GM23338 (cell line): ENCODE measurements around the gene YIPF3. TPM values are rescaled to one million over a fixed set of nuclear protein-coding genes. Genes with fewer than 3 reads are reported as not detected.

Source experiments
- ATAC-seq: fragments of 200-7000 bp; cut with Tn5 transposase; 3 replicates; pipeline ENCODE4 v1.9.1; 2020
- DNase-seq: peaks from one replicate; pipeline ENCODE4 v3.0.0-alpha.2; 2015; ENCODE audit warnings: low spot score
- H2AFZ ChIP-seq: fragments of 200-600 bp; sonication (generic); 2 replicates; pipeline ENCODE4 v1.8.0; 2016; ENCODE audit warnings: antibody characterized with exemption, mild to moderate bottlenecking, moderate library complexity
- H3F3A ChIP-seq: fragments of 200-600 bp; sonication (generic); replicated peaks from 2 replicates; pipeline ENCODE4 v1.8.0; 2017; ENCODE audit warnings: antibody characterized with exemption, mixed run types, low read depth
- H3K27ac ChIP-seq: fragments of 200-600 bp; sonication (generic); 2 replicates; pipeline ENCODE4 v1.6.1; 2016; ENCODE audit warnings: low read depth
- H3K27me3 ChIP-seq: fragments of 200-600 bp; sonication (generic); 2 replicates; pipeline ENCODE4 v1.8.0; 2016; ENCODE audit warnings: mild to moderate bottlenecking, mixed run types, moderate library complexity; ENCODE audit not compliant: insufficient read depth
- H3K36me3 ChIP-seq: fragments of 200-600 bp; sonication (generic); 2 replicates; pipeline ENCODE4 v1.8.0; 2016; ENCODE audit warnings: mild to moderate bottlenecking; ENCODE audit not compliant: insufficient read depth
- H3K4me1 ChIP-seq: fragments of 200-600 bp; sonication (generic); 2 replicates; pipeline ENCODE4 v1.8.0; 2016; ENCODE audit warnings: mild to moderate bottlenecking, moderate library complexity; ENCODE audit not compliant: insufficient read depth
- H3K4me2 ChIP-seq: fragments of 200-600 bp; sonication (generic); 2 replicates; pipeline ENCODE4 v1.7.1; 2017; ENCODE audit warnings: mixed run types
- H3K4me3 ChIP-seq: fragments of 200-600 bp; sonication (generic); 2 replicates; pipeline ENCODE4 v1.6.1; 2016; ENCODE audit warnings: mixed run types
- H3K79me2 ChIP-seq: fragments of 200-600 bp; sonication (generic); replicated peaks from 2 replicates; pipeline ENCODE4 v1.8.0; 2017; ENCODE audit warnings: mild to moderate bottlenecking; ENCODE audit not compliant: insufficient read depth
- H3K9me2 ChIP-seq: fragments of 200-600 bp; sonication (generic); 2 replicates; pipeline ENCODE4 v1.8.0; 2017; ENCODE audit not compliant: insufficient read depth
- H4K20me1 ChIP-seq: fragments of 200-600 bp; sonication (generic); replicated peaks from 2 replicates; pipeline ENCODE4 v1.8.0; 2017; ENCODE audit warnings: mild to moderate bottlenecking; ENCODE audit not compliant: insufficient read depth
- H3K27ac Mint-ChIP-seq: 2 replicates; pipeline ENCODE4 v1.8.0; 2020; ENCODE audit warnings: inconsistent platforms, mild to moderate bottlenecking, moderate library complexity, mixed read lengths
- H3K27me3 Mint-ChIP-seq: 3 replicates; pipeline ENCODE4 v1.8.0; 2022; ENCODE audit warnings: low read depth, mild to moderate bottlenecking, moderate library complexity, mixed read lengths, inconsistent platforms; ENCODE audit not compliant: insufficient read depth, poor library complexity
- H3K36me3 Mint-ChIP-seq: 3 replicates; pipeline ENCODE4 v1.8.0; 2021; ENCODE audit warnings: low read depth, mild to moderate bottlenecking, inconsistent platforms, moderate library complexity, mixed read lengths
- H3K4me1 Mint-ChIP-seq: 3 replicates; pipeline ENCODE4 v1.8.0; 2020; ENCODE audit warnings: mild to moderate bottlenecking, inconsistent platforms, mixed read lengths
- H3K4me3 Mint-ChIP-seq: 3 replicates; pipeline ENCODE4 v1.8.0; 2021; ENCODE audit warnings: moderate library complexity, mild to moderate bottlenecking, inconsistent platforms, mixed read lengths
- H3K9me3 Mint-ChIP-seq: 3 replicates; pipeline ENCODE4 v1.8.0; 2020; ENCODE audit warnings: moderate library complexity, mild to moderate bottlenecking, inconsistent platforms, mixed read lengths
- CREB1 ChIP-seq: fragments of 250-450 bp; sonication (Bioruptor Pico); IDR thresholded peaks from 2 replicates; pipeline ENCODE4 v1.5.0; 2020; ENCODE audit warnings: low read depth, mild to moderate bottlenecking, moderate library complexity
- CTCF ChIP-seq, 2 experiments: fragments of 200-600 bp in 1 of 2; sonication (generic) in 1 of 2; conservative IDR thresholded peaks; 2 replicates each; pipeline versions ENCODE4 v1.5.1 to v1.6.1; 2016 to 2017; ENCODE audit warnings: antibody characterized with exemption in 2 of 2, low read depth in 2 of 2, mild to moderate bottlenecking in 2 of 2, moderate library complexity in 1 of 2
- ETS1 ChIP-seq: IDR thresholded peaks from 2 replicates; pipeline ENCODE4 v1.6.1; 2016; ENCODE audit warnings: antibody characterized with exemption
- EZH2 ChIP-seq: fragments of 200-600 bp; sonication (generic); IDR thresholded peaks from one replicate; pipeline ENCODE4 v1.8.0; 2017; ENCODE audit warnings: antibody characterized with exemption, mild to moderate bottlenecking, low read depth; ENCODE audit not compliant: unreplicated experiment
- NANOG ChIP-seq: IDR thresholded peaks from 2 replicates; pipeline ENCODE4 v1.6.1; 2016; ENCODE audit warnings: antibody characterized with exemption, borderline replicate concordance
- REST ChIP-seq: IDR thresholded peaks from one replicate; pipeline ENCODE4 v1.6.1; 2018; ENCODE audit warnings: antibody characterized with exemption; ENCODE audit not compliant: unreplicated experiment
- ZNF114 ChIP-seq: fragments of 250-450 bp; sonication (Bioruptor Pico); IDR thresholded peaks from 2 replicates; pipeline ENCODE4 v1.5.0; 2020; ENCODE audit warnings: mild to moderate bottlenecking, moderate library complexity
- ZNF331 ChIP-seq: fragments of 250-450 bp; sonication (Bioruptor Pico); IDR thresholded peaks from 2 replicates; pipeline ENCODE4 v1.5.0; 2020; ENCODE audit warnings: low read depth, mild to moderate bottlenecking, moderate library complexity
- polyA plus RNA-seq: library from polyadenylated mRNA; unstranded; fragments of >200 nt; fragmentation: Nextera tagmentation; extraction: Ambion mirVana; gene quantifications from 2 replicates; pipeline ENCODE4 v1.2.1, GENCODE V29; 2016
- total RNA-seq: library from RNA; depleted of rRNA; stranded (reverse); fragments of >200 nt; shearing (Covaris generic); gene quantifications from 2 replicates; pipeline ENCODE4 v1.2.3, GENCODE V29; 2014

YIPF3 gene
- total and polyA plus RNA-seq, 2 experiments from 2014 or later: 64.4 to 94.3 TPM

GRCh38 chr6:43524483-43524961 lies 7.8 kb upstream of the YIPF3 start:
- Histone ChIP-seq H3K4me1 (no peaks in the 10 kb centered on the region), H3K36me3 (peaks cover 64% of the 10 kb centered on the region)
- ATAC-seq: no peak

GRCh38 chr6:43523284-43523683 lies 6.6 kb upstream of the YIPF3 start:
- peaks cover 6% of the 10 kb centered on the region for H3K27me3 Mint-ChIP-seq
- H3K4me3 ChIP-seq: no peak overlapping the region
- H2AFZ ChIP-seq: no peak overlapping the region
- H4K20me1 ChIP-seq: peaks cover 23% of the 10 kb centered on the region
- H3K27me3 ChIP-seq: no peaks in the 10 kb centered on the region
- peaks cover under 1% of the 10 kb centered on the region; the same call in 1 of the 2 replicates for H3K4me1 ChIP-seq
- H3K27ac Mint-ChIP-seq: no peak overlapping the region
- no peak for ATAC-seq
- DNase-seq: no peak
- H3K36me3 ChIP-seq: peaks cover 60% of the 10 kb centered on the region
- H3K36me3 Mint-ChIP-seq: peaks cover 67% of the 10 kb centered on the region; the same call in 2 of the 3 replicates
- no peak for TF ChIP-seq ZNF114 (CRISPR knock-in tag)
- no peaks in the 10 kb centered on the region; the same call in 2 of the 3 replicates for H3K9me3 Mint-ChIP-seq
- H3K4me2 ChIP-seq: no peak overlapping the region
- H3K4me1 Mint-ChIP-seq: no peaks in the 10 kb centered on the region
- no peaks in the 10 kb centered on the region for H3K9me2 ChIP-seq
- H3K27ac ChIP-seq: no peak overlapping the region
- H3K79me2 ChIP-seq: peaks cover 8% of the 10 kb centered on the region
- H3F3A ChIP-seq: peaks cover 41% of the 10 kb centered on the region
- H3K4me3 Mint-ChIP-seq: no peak overlapping the region

More at GRCh38 chr6:43524483-43524961, 7.8 kb upstream of the YIPF3 start:
- peaks cover 79% of the 10 kb centered on the region; the same call in 2 of the 3 replicates for H3K36me3 Mint-ChIP-seq
- H3K27me3 ChIP-seq: no peaks in the 10 kb centered on the region
- no peak for DNase-seq
- H3K4me3 Mint-ChIP-seq: no peak overlapping the region
- 0 out of 2 replicates have a peak overlapping the region, but pooled peaks have one; percentile 45 for H3K27ac ChIP-seq
- no peaks in the 10 kb centered on the region for H3K4me1 Mint-ChIP-seq
- peaks cover 8% of the 10 kb centered on the region for H3K27me3 Mint-ChIP-seq
- H3K79me2 ChIP-seq: no peaks in the 10 kb centered on the region
- no peak overlapping the region for H3K4me3 ChIP-seq
- no peak for TF ChIP-seq ZNF331 (CRISPR knock-in tag)
- no peak for TF ChIP-seq NANOG
- TF ChIP-seq EZH2: no peak
- TF ChIP-seq CTCF (conservative IDR thresholded peaks at IDR 0.05; ENCODE audit: low read depth in 2 of 2): no peak
- no peak for TF ChIP-seq CREB1 (CRISPR knock-in tag)
- H3K9me3 Mint-ChIP-seq: no peaks in the 10 kb centered on the region; the same call in 2 of the 3 replicates
- peaks cover 38% of the 10 kb centered on the region for H3F3A ChIP-seq
- no peaks in the 10 kb centered on the region for H3K9me2 ChIP-seq
- peaks cover 23% of the 10 kb centered on the region for H4K20me1 ChIP-seq
- no peak overlapping the region for H2AFZ ChIP-seq
- no peak overlapping the region for H3K4me2 ChIP-seq
- no peak overlapping the region for H3K27ac Mint-ChIP-seq

- Histone ChIP-seq H3F3A (peaks cover 41% of the 10 kb centered on the region), H3K4me3 (no peak overlapping the region), H3K9me2 (no peaks in the 10 kb centered on the region), H3K4me1 (peaks cover 7% of the 10 kb centered on the region), H3K36me3 (peaks cover 54% of the 10 kb centered on the region), H3K4me2 (no peak overlapping the region), H2AFZ (no peak overlapping the region), H4K20me1 (peaks cover 19% of the 10 kb centered on the region), H3K27me3 (no peaks in the 10 kb centered on the region), H3K27ac (no peak overlapping the region), H3K79me2 (peaks cover 14% of the 10 kb centered on the region)
- H3K9me3 Mint-ChIP-seq: no peaks in the 10 kb centered on the region; the same call in 2 of the 3 replicates
- peaks cover 61% of the 10 kb centered on the region; the same call in 2 of the 3 replicates for H3K36me3 Mint-ChIP-seq
- DNase-seq (no peak), ATAC-seq (no peak)
- no peak overlapping the region for H3K27ac Mint-ChIP-seq
- no peaks in the 10 kb centered on the region for H3K4me1 Mint-ChIP-seq
- peaks cover 6% of the 10 kb centered on the region for H3K27me3 Mint-ChIP-seq
- no peak for TF ChIP-seq EZH2
- no peak for TF ChIP-seq ZNF114 (CRISPR knock-in tag)
- no peak for TF ChIP-seq REST
- no peak for TF ChIP-seq ETS1
- TF ChIP-seq NANOG: no peak
- no peak overlapping the region for H3K4me3 Mint-ChIP-seq
Measured at GRCh38 chr6:43522547-43523261, 6.0 kb upstream of the YIPF3 start.
